Stimulated activated CD4-positive, alpha-beta T cell treated with anti-CD3 and anti-CD28 coated beads, TNF-alpha, amount 100 ng/mL, for 24 hours (primary cell): ENCODE measurements around the gene KCTD19.

Experiments used
- DNase-seq, 3 experiments: peaks; one replicate each; pipeline ENCODE4 v3.0.0-alpha.2; 2020; ENCODE audit warnings: low read depth in 3 of 3

The KCTD19 gene

DNA sequence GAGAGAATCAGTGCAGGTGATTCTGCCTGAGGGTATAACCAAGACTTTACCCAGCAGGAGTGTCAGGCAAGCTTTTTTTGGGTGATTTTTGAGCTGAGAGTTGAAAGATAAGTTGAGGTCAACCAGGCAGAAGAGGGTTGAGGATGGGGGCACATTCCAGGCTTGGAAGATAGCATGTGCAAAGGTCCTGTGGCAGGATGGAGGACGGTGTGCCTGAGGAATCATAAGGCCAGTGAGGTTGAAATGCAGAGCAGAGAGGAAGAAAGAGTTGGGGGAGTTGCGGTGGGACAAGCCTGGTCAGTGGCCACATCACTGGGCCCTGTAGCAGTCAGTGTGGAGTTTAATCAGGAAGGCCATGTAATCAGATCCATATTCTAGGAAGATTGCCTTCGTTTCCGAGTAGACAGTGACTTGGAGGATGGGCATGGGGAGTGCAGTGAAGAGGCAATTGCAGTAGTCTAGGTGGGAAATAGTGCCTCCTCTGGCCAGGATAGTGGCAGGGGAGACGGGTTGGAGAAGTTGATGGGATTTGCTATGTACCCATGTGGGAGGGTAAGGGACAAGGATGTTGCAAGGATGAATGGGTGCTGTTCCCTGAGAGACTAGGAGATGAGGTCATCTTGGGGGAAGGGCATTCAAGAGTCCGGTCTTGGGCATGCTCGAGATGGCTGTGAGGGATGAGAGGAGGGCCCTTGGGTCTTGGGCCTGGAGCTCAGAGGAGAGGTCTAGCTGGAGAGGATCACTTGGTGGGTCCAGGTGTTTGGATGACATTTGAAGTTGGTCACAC lies 43.3 kb downstream of the KCTD19 start:
- no peak for DNase-seq

DNA sequence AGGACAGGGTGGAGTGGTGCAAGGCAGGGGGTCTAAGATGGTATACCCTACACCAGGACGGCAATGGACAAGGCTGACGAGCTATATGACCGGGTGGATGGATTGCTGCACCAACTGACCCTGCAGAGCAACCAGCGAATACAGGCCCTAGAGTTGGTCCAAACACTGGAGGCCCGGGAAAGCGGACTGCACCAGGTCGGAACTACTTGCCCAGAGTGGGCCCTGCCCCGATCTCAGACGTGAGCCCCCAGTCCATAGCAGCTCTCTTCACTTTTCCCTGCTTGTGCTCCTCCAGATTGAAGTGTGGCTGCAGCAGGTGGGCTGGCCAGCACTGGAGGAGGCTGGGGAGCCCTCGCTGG lies 44.1 kb downstream of the KCTD19 start:
- no peak for DNase-seq

- DNase-seq = no peak
Measured at GRCh38 chr16:67281536-67282446, 44.8 kb downstream of the KCTD19 start.

- DNase-seq = no peak
Measured at GRCh38 chr16:67280090-67281015, 46.2 kb downstream of the KCTD19 start.

GRCh38 chr16:67279296-67280089 lies 47.0 kb downstream of the KCTD19 start, which contains the start of gene PLEKHG4:
Gene PLEKHG4, plus strand, starts transcription at chr16:67279532. Its CDS starts 513 bp downstream, at chr16:67280045.
- peak; percentile 64 to 81 (median 68) for DNase-seq

GRCh38 chr16:67278773-67279295 lies 47.7 kb downstream of the KCTD19 start:
- DNase-seq = peak in 1 of 3 experiments; percentile 22

- DNase-seq = peak in 1 of 3 experiments; percentile 6
Measured at GRCh38 chr16:67277999-67278772, 48.4 kb downstream of the KCTD19 start.

- peak in 1 of 3 experiments; percentile 37 for DNase-seq
Measured at GRCh38 chr16:67277294-67277998, 49.1 kb downstream of the KCTD19 start.

DNA sequence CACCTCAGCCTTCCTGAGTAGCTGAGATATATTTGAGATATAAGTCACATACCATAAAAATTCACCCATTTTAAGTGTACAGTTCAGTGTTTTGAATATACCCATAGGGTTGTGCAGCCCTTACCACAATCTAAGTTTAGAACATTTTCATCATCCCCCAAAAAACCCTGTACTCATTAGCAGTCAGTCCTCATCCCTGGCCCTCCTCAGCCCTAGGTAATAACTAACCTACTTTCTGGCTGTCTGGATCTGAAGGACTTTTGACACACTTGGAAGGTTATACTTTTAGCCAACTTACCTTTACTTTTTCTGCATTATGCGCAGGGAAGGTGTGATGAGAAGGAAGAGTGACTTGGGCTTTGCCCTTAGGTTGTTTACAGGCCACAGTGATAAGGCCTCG lies 51.2 kb downstream of the KCTD19 start:
- no peak for DNase-seq

- DNase-seq = no peak
Measured at GRCh38 chr16:67271446-67271845, 55.1 kb downstream of the KCTD19 start.

- DNase-seq = no peak
Measured at GRCh38 chr16:67270931-67271338, 55.6 kb downstream of the KCTD19 start.

DNA sequence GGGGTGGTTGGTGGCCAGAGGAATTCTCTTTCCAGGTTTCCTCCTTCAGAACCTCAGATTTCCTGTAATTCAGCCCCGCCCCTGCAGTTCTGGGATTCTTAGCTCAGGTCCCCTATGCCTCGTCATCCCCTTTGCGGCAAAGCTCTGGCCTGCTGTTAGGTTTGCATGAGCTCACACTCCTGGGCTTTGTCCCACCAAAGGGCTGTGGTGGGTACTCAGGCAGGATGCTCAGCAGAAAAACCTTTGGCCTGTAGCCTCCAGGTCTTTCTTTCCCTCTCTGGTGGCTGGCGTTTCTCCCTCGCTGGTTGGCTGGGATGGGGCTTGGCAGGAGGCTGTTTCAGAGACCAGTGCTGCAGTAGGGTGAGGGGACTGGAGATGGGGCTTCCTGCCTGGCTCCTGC lies 56.8 kb downstream of the KCTD19 start:
- no peak for DNase-seq

DNA sequence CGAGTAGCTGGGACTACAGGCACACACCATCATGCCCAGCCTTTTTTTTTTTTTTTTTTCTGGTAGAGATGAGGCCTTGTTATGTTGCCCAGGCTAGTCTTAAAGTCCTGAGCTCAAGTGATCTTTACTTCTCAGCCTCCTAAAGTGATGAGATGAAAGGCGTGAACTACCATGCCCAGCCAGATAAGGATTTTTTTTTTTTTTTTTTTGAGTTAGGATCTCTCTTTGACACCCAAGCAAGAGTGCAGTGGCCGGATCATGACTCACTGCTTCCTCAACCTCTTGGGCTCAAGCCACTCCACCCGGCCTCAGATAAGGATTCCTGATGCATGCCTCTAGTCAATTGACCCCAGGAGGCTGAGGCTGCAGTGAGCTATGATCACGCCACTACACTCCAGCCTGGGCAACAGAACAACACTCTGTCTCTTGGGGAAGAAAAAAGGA lies 58.4 kb downstream of the KCTD19 start:
- DNase-seq = no peak

DNA sequence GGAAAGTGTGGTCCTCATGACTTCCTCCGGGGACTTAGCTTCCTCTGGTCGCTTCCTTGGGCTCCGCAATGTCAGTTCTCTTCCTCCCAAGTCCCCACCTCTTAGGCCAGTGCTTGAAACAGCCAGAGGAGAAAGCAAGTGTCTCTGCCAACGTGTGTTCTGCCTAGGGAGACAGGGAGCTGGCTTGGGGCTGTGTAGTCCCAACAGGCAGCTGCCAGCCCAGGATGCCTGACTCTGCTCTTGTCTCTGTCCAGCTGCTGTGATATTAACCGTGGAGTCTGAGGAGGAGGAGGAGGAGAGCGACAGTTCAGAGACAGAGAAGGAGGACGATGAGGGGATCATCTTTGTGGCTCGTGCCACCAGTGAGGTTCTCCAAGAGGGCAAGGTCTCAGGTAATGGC lies 60.7 kb downstream of the KCTD19 start:
- DNase-seq = no peak

GRCh38 chr16:67264866-67265265 lies 61.7 kb downstream of the KCTD19 start:
- no peak for DNase-seq

DNA sequence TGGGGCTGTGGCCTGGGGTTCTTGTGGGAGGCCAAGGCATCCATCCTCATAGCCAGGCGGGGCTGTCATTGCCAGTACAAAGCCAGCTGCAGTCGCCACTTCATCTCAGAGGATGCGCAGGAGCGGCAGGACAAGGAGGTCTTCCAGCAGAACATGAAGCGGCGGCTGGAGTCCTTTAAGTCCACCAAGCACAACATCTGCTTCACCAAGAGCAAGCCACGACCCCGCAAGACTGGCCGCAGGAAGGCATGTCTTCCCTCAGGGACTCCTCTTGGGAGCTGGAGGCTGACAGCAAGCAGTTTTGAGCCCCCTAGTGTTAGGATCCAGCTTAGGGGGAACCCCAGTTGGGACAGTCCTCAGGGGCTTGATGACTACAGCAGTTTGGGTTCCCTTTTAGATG lies 62.3 kb downstream of the KCTD19 start:
- no peak for DNase-seq

GRCh38 chr16:67263201-67263600 lies 63.3 kb downstream of the KCTD19 start:
- DNase-seq = no peak

DNA sequence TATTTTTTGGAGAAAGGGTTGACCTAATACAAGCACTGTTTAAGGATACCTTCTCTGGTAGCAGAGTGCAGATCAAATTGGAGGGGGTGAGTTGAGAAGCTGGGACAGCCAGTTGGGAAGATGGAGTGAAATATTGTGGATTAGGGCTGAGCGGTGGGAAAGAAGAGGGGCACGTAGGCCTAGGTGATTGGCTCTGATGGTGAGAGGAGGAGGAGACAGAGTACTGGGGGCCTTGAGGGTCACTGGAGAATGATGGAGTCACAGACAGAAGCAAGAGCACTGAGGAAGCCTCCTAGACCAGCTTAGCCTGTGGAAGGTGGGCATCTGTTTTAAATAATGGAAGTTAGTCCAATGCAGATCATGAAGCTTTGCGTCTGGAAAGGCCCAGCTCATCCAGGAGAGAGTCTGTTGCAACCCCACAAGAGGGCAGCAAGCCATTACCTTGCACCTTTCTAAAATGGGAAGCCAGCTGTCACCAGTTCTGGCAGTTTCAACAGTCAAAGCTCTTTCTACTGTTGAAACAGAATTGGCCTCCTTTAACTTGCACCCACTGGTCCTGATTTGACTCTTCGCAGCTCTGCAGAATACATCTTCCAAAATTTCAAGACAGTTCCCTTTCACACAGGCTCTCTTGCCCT lies 66.0 kb downstream of the KCTD19 start:
- no peak for DNase-seq

DNA sequence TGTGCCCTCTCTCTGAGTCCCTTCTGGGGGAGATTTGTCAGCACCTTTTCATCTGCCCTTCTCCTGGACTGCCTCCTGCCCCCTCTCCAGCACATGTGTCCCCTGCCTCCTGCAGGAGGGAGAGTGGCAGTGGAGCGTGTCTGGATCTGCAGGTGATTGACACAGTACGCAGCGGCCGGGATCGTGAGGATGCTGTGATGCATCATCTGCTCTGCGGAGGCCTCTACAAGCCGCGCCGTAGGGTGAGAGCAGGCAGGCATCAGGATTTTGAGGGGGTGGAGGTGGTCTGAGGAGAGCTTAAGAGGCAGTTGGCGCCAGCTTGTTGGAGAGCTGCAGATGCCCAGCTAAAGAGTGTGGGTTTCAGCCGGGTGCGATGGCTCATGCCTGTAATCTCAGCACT lies 66.8 kb downstream of the KCTD19 start:
- no peak for DNase-seq
